HG03025 (cell line): Measurements from ENCODE around the gene ARHGEF11.

ENCODE experiments used
- ATAC-seq: cut with Tn5 transposase; IDR thresholded peaks from one replicate; pipeline ENCODE4 v1.9.1; 2021; ENCODE audit warnings: mild to moderate bottlenecking, moderate library complexity; ENCODE audit not compliant: unreplicated experiment, low FRiP score

ARHGEF11 gene

GRCh38 chr1:156958247-156958714 is 87.3 kb downstream of the ARHGEF11 start:
- no peak for ATAC-seq

- no peak for ATAC-seq
These were observed 87.9 kb downstream of the ARHGEF11 start for GRCh38 chr1:156957634-156958033.

GRCh38 chr1:156956333-156956732 is 89.2 kb downstream of the ARHGEF11 start:
- no peak for ATAC-seq

GRCh38 chr1:156953571-156953970 is 92.0 kb downstream of the ARHGEF11 start:
- ATAC-seq: no peak

- no peak for ATAC-seq
These were observed 94.2 kb downstream of the ARHGEF11 start for GRCh38 chr1:156951371-156951770.

- ATAC-seq: no peak
These were observed 96.4 kb downstream of the ARHGEF11 start for GRCh38 chr1:156949127-156949526.

- ATAC-seq: no peak
These were observed 96.8 kb downstream of the ARHGEF11 start for GRCh38 chr1:156948708-156949107.

GRCh38 chr1:156947818-156948525 is 97.6 kb downstream of the ARHGEF11 start:
- ATAC-seq: no peak

GRCh38 chr1:156947127-156947526 is 98.4 kb downstream of the ARHGEF11 start:
- ATAC-seq: no peak

GRCh38 chr1:156945881-156946661 is 99.5 kb downstream of the ARHGEF11 start:
- ATAC-seq: no peak

GRCh38 chr1:156944848-156945247 is 100.7 kb downstream of the ARHGEF11 start:
- no peak for ATAC-seq

GRCh38 chr1:156944268-156944667 is 101.3 kb downstream of the ARHGEF11 start:
- ATAC-seq: no peak

- ATAC-seq: no peak
These were observed 101.8 kb downstream of the ARHGEF11 start for GRCh38 chr1:156943756-156944155.

GRCh38 chr1:156942576-156942975 is 103.0 kb downstream of the ARHGEF11 start:
- no peak for ATAC-seq

GRCh38 chr1:156942176-156942575 is 103.4 kb downstream of the ARHGEF11 start:
- no peak for ATAC-seq

GRCh38 chr1:156941675-156942074 is 103.9 kb downstream of the ARHGEF11 start:
- ATAC-seq: no peak

GRCh38 chr1:156939786-156940334 is 105.7 kb downstream of the ARHGEF11 start:
- ATAC-seq: no peak

- no peak for ATAC-seq
These were observed 106.7 kb downstream of the ARHGEF11 start for GRCh38 chr1:156938813-156939212.

GRCh38 chr1:156937883-156938282 is 107.7 kb downstream of the ARHGEF11 start:
- no peak for ATAC-seq

- no peak for ATAC-seq
These were observed 108.8 kb downstream of the ARHGEF11 start for GRCh38 chr1:156936721-156937220.

GRCh38 chr1:156936191-156936590 is 109.4 kb downstream of the ARHGEF11 start:
- ATAC-seq: no peak
